Hematopoietic multipotent progenitor cell treated with erythropoietin and hydrocortisone succinate and interleukin-3 and kit ligand, for 4 days (in vitro differentiated cells): Measurements from ENCODE around the gene REPS2.
"Not testable (repeated sequence)": the region's sequence is repeated elsewhere in the genome, so short reads cannot be mapped to it uniquely, and the experiment has no call there.

Experiments used
- DNase-seq: peaks from one replicate; pipeline ENCODE4 v3.0.0-alpha.2; 2015

The REPS2 gene

GRCh38 chrX:16946361-16946964 lies at the start of gene REPS2:
Gene REPS2, plus strand, starts transcription at chrX:16946658. Its CDS starts 204 bp downstream, at chrX:16946862.
- DNase-seq = peak; percentile 89

DNA sequence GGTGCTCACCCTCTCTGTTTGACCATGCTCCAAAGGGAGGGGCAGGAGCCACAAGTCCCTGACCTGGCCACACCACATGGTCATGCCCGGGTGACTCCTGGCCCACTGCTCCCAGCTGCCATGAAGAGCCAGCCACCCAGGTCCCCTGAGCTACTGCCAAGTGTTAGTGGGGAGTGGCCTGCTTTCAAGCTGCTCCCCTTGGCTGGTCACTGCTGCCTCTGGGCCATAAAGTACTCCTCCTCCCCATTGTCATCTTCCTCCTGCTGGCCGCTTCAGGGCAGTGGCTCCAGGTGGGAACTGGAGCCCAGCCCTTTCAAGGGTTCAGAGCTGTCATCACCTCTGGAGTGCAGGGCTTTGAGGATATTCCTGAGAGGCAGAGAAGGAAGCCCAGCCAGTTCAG lies 49.0 kb upstream of the REPS2 start:
- DNase-seq = no peak

DNA sequence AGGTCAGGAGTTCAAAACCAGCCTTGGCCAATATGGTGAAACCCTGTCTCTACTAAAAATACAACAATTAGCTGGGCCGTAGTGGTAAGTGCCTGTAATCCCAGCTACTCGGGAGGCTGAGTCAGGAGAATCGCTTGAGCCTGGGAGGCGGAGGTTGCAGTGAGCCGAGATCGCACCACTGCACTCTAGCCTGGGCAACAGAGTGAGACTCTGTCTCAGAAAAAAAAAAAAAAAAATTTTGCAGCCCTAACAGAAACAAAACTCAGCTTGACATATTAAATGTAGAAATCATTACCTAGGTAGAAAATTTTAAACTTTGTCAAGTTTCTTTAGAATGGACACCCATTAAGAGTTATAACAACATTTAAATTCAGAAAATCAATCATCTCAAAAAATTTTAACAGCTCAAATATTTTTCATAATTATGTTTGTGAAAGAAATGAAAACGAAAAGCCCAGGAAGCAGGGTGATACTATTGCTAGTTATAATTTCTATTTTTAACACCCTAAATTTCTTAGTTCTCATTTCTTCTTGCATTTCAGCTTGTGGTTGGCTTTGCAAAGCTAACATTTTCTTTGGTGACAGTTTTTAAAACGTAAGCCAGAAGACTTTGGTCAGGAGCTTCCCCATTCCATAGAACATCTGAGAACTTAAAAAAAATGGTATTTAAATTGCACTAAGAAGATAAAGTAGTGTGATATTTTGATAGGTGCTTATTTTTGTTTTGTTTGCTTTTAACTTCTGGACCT lies 43.0 kb upstream of the REPS2 start:
- peak; percentile 47 for DNase-seq

GRCh38 chrX:16910376-16910775 lies 36.1 kb upstream of the REPS2 start:
- DNase-seq = no peak

DNA sequence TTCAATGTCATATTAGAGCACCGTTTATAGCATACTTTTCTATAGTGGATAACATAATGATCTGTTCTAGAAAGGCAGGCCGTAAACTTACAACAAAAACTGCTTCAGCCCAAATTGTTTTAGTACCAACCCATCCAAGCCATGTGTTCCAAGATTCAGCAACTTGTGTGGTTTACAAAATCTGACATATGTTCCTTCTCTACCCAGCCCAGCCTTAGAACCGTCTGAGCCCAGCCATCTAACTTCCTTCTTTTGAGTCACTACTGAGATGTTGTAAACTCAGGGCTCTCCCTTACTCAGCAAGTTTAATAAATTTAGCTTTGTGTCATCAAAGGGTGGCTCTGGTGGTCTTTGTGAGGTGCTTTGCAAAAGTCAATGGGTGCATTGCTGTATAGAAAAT lies 32.4 kb upstream of the REPS2 start:
- peak; percentile 72 for DNase-seq

- DNase-seq = no peak
These were observed 29.9 kb upstream of the REPS2 start for GRCh38 chrX:16916561-16916960.

- DNase-seq = no peak
These were observed 29.3 kb upstream of the REPS2 start for GRCh38 chrX:16917120-16917519.

GRCh38 chrX:16918979-16919378 lies 27.5 kb upstream of the REPS2 start:
- DNase-seq = no peak

DNA sequence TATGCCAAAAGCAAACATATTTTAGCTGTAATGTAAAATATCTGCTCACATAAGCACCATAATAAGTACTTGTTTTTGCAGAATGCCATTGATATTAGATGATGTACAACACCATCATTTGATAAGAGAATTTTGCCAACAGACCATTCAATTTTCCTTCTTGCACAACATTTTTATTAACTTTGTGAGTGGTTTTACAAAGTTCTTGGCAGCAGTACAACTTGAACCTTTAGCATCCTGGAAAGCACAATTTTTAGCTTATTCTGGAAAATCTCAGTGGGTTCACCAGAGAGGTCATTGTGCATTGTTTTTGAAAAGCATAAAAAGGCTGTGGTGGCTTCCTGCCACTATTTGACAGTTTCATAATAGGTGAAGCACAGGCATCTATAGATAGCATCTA lies 26.4 kb upstream of the REPS2 start:
- DNase-seq = no peak

DNA sequence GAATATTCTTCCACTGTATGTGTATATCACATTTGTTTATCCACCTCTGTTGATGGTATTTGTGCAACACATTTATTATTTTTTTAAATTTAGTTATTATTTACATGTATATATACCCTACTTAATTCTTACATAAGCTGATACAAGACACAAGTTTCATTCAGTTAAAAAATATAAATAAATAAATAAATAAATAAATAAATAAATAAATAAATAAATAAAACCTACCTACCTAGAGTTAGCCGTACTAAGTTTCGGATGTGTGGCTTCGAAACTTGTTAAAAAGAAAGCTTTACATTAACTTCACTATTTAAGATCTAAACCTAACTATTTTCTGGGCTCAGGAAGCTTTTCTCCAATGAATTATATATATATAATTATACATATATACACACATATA lies 23.3 kb upstream of the REPS2 start:
- no peak for DNase-seq

GRCh38 chrX:16924631-16925480 lies 21.6 kb upstream of the REPS2 start:
- DNase-seq = no peak

- no peak for DNase-seq
These were observed 16.1 kb upstream of the REPS2 start for GRCh38 chrX:16930392-16930791.

- no peak for DNase-seq
These were observed 15.1 kb upstream of the REPS2 start for GRCh38 chrX:16931371-16931770.

GRCh38 chrX:16931855-16932575 lies 14.4 kb upstream of the REPS2 start:
- DNase-seq = peak; percentile 32

GRCh38 chrX:16934185-16934584 lies 12.3 kb upstream of the REPS2 start:
- DNase-seq = no peak

DNA sequence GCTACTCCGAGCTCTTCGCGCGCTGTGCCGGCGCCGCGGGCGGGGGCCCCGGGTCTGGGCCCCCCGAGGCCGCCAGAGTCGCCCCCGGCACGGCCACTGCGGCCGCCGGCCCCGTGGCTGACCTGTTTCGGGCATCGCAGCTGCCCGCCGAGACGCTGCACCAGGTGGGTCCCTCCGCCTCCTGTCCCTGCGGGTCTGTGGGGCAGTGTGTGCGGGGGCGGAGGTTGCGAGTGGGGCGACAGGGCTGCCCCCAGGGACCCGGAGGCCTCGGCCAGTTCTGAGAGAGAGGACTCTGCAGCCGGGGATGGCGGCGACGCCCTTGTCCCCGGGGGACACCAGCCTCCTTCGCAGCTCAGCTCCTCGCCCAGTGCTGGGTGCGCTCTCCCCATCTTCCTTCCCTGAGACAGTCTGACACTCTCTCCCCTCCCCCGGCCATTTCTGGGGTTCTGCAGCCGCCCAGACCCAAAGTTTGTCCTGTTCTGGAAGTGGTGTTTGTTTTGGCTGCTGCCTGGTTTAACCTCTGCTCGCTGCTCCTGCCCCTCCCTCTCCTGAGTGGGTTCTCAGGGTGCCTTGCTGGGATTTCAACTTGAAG lies 609 bp downstream of the REPS2 start:
- no peak for DNase-seq

DNA sequence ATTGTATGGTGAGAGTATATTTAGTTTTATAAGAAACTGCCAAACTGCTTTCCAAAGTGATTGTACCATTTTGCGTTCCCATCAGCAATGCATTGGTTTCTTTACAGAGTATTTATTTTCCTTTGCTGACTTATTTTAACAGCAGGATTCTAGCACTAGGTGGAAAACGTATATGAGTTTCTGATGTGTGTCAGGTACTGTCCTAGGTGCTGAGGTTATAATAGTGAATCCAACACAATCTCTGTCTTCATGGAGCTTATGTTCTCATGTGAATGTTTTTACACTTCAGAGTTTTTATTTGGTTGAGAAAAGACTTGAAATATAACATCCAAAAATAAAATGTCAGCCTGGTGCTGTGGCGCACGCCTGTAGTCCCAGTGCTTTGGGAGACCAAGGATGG lies 4.0 kb downstream of the REPS2 start:
- DNase-seq = no peak

DNA sequence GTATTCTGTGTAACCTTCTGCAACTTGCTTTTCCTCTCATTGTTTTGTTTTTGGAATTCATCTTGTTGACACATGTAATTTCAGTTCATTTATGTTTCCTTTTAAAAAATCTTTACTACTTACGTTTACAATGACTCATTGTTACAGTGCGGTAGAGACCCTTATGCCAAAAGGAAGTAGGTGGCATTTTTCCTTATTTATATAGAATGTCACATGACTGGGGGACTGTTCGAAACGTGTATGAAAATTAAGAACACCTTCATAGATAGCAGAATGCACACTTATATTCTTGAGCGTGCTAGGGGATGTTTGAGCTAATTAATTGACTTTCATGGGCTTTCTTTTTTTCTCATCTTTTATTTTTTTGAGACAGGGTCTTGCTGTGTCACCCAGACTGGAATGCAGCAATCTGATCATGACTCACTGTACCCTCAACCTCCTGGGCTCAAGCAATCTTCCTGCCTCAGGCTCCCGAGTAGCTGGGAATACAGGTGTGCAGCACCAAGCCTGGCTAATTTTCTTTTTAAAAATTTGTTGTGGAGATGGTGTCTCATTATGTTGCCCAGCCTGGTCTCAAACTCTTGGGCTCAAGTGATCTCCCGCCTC lies 7.3 kb downstream of the REPS2 start:
- no peak for DNase-seq

GRCh38 chrX:16957751-16958150 lies 11.3 kb downstream of the REPS2 start:
- DNase-seq = no peak

DNA sequence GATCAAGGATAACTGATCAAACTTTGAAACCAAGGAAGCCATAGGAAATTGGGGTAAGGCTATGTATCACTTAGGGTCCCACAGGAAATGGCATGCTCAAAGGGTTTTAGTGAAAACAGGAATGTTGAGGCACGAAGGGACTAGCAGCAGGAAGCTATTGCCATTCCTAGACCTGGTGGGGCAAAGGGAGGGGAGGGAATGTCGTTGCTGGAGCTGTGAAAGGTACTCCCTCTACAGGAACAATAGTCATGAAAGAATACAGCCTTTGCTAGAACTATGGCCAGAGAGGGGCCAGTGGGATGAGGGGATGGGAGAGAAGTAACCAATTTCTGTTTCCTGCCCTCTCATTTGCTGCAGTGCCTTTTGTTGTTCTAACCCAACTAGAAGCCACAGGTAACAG lies 11.9 kb downstream of the REPS2 start:
- no peak for DNase-seq

GRCh38 chrX:16962661-16963060 lies 16.2 kb downstream of the REPS2 start:
- DNase-seq = not testable (repeated sequence)

- no peak for DNase-seq
These were observed 16.8 kb downstream of the REPS2 start for GRCh38 chrX:16963216-16963615.
